ENCODE results near the gene TCF7.

The TCF7 gene

DNA sequence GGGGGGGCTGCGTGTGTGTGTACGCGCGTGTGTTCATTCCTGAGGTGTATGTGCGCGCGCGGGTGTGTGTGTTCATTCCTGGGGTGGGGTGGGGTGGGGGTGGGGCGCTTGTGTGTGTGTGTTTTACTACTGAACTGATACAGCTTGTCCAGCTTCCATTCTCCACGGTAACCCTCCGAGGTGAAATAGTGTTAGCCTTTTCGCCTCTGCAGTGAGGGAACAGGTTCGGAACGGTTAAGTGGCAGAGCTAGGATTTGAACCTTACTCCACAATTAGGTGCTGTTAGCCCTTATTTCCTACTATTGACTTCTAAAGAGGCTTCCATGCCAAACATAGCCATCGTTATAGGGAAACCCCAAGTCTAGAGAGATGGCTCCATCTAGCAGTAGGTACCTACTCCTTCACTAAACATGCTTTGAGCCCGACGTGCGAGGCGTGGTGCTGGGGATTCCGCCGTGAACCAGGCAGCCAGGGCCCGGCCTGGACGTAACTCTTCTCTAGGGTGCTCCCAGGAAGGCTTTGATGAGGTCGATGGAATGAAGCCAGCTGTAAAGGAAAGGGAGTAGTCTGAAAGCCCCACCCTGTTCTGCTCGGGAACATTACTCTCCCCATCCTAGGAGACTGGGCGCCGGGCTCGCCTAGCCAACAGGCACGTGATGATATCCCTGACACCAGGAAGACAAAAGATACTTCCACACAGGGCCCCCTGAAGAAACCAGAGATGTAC lies 63.1 kb downstream of the TCF7 start:
- no peak for DNase-seq (ENCODE audit: low read depth in 2 of 2)

DNA sequence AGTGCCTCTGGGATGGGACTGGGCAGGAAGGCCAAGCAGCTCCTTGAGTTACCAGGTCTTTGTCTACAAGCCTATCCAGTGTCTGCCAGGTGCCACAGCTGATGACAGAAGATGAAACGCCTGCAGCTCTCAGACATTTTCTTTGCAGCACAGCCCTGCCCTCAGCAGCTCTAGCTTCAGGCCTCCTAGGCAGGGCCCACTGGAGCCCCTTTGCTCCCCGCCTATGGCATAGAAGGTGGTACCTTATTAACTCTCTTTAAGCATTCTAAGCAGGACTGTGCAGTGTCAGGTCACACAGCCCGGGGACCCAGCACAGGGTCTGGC lies 63.6 kb downstream of the TCF7 start:
- DNase-seq (ENCODE audit: low read depth in 2 of 2): no peak

DNA sequence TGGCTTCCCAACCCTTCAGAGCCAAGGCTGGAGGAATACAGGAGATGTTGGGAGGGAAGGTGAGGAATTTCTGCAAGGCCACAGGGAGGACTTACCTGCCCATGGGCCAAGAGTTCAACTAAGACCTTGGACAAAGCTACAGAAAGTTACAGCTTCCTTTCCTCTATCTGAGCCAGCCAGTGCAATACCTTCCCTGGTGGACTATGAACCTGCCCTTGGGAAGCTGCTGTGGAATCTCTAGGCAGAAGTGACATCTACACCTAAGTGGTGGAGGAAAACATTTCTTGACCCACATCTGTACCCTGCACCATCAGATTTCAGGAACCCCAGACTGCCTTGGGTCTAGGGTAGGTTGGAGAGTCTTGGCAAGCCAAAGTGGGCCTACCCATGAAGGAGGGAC lies 69.0 kb downstream of the TCF7 start:
- no peak for DNase-seq (ENCODE audit: low read depth in 2 of 2)

DNA sequence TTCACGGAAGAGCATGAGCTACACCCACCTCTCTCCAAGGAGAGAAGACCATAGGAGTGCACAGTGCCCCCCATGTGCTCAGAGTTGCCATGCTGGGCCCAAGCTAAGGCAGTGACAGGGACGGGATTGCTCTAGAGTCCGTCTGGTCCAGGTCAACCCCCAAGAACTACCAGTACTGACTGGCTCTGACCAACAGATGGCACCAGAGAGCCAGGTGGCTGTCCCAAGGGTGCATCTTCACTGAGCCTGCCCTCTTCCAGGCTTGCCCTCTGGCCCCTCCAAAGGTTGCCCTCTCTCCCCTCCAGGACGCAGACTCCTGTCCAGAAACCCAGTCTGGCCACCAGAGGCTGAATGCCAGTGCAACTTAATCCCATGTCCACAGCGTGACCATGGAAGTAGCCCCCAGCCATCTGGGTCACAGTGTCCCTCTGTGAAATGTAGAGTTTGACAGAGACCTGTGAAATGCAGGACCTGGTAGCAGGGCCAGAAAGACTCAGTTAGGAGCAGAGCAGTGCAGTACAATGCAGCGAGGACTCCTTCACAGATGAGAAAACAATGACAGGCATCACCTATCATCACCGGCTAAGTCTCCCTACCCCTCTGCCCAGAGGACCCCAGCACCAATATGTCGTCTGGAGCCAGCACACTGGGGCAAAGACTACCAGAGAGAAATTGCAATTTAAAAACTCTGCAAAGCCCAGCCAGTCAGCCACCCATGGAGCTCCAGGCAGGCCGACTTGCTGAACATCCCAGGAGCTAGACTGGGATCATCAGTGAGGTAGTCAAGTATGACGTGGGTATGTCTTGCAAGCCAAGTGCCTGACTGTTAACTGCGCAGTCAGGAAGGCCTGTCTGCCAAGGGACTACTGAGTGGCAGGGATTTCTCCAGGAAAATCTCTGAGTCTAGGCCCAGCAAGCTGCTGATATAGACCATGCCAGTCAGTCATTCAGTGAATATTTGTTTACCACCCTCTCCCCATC lies 70.0 kb downstream of the TCF7 start:
- no peak for DNase-seq (ENCODE audit: low read depth in 2 of 2)

GRCh38 chr5:134188092-134188491 lies 73.6 kb downstream of the TCF7 start:
- no peak for DNase-seq (ENCODE audit: low read depth in 2 of 2)

- DNase-seq (ENCODE audit: low read depth in 2 of 2): no peak
These were observed 74.5 kb downstream of the TCF7 start for GRCh38 chr5:134189031-134189430.

- no peak for DNase-seq (ENCODE audit: low read depth in 2 of 2)
These were observed 81.2 kb downstream of the TCF7 start for GRCh38 chr5:134195666-134196065.
